H9 (cell line): ENCODE data around the gene KRTDAP. TPM values are rescaled to one million over a fixed set of nuclear protein-coding genes. Genes with fewer than 3 reads are reported as not detected.

Experiments
- DNase-seq: peaks from one replicate; pipeline ENCODE4 v3.0.0-alpha.2; 2017
- H2AFZ ChIP-seq: one replicate; pipeline ENCODE4 v1.6.1; 2013; ENCODE audit warnings: mild to moderate bottlenecking, low read length, control low read depth, moderate library complexity
- H2AK5ac ChIP-seq: 2 replicates; pipeline ENCODE4 v1.6.1; 2013; ENCODE audit warnings: low read length, control low read depth, mixed read lengths; ENCODE audit not compliant: insufficient read length
- H2BK120ac ChIP-seq: one replicate; pipeline ENCODE4 v1.6.1; 2013; ENCODE audit warnings: low read depth, mild to moderate bottlenecking, low read length, control low read depth, inconsistent platforms; ENCODE audit not compliant: poor library complexity, severe bottlenecking
- H2BK12ac ChIP-seq: 2 replicates; pipeline ENCODE4 v1.6.1; 2013; ENCODE audit warnings: low read length, control low read depth, mixed read lengths, low read depth; ENCODE audit not compliant: insufficient read length
- H2BK15ac ChIP-seq: 2 replicates; pipeline ENCODE4 v1.6.1; 2013; ENCODE audit warnings: low read depth, low read length, control low read depth
- H2BK20ac ChIP-seq: one replicate; pipeline ENCODE4 v1.6.1; 2013; ENCODE audit warnings: low read depth, mild to moderate bottlenecking, low read length, control low read depth, inconsistent platforms; ENCODE audit not compliant: poor library complexity, severe bottlenecking
- H2BK5ac ChIP-seq: 2 replicates; pipeline ENCODE4 v1.6.1; 2013; ENCODE audit warnings: low read length, control low read depth, mixed read lengths; ENCODE audit not compliant: insufficient read length
- H3K14ac ChIP-seq: 2 replicates; pipeline ENCODE4 v1.6.1; 2013; ENCODE audit warnings: low read length, control low read depth; ENCODE audit not compliant: insufficient read depth
- H3K18ac ChIP-seq: 2 replicates; pipeline ENCODE4 v1.6.1; 2013; ENCODE audit warnings: low read depth, mild to moderate bottlenecking, mixed read lengths, low read length, control low read depth; ENCODE audit not compliant: insufficient read length
- H3K23ac ChIP-seq: 2 replicates; pipeline ENCODE4 v1.6.1; 2013; ENCODE audit warnings: low read length, control low read depth, mixed read lengths, low read depth; ENCODE audit not compliant: insufficient read length
- H3K23me2 ChIP-seq: 2 replicates; pipeline ENCODE4 v1.6.1; 2013; ENCODE audit warnings: low read depth, mild to moderate bottlenecking, mixed read lengths, low read length, control low read depth; ENCODE audit not compliant: insufficient read length, poor library complexity, severe bottlenecking
- H3K27ac ChIP-seq: 2 replicates; pipeline ENCODE4 v1.5.1; 2013; ENCODE audit warnings: low read length, control low read depth, mixed read lengths, low read depth; ENCODE audit not compliant: insufficient read length
- H3K27me3 ChIP-seq: 2 replicates; pipeline ENCODE4 v1.6.1; 2013; ENCODE audit warnings: low read length, control low read depth, inconsistent platforms; ENCODE audit not compliant: insufficient read depth
- H3K4ac ChIP-seq: 2 replicates; pipeline ENCODE4 v1.6.1; 2013; ENCODE audit warnings: low read depth, mild to moderate bottlenecking, control low read depth, inconsistent platforms, low read length, moderate library complexity
- H3K4me1 ChIP-seq: 2 replicates; pipeline ENCODE4 v1.6.1; 2013; ENCODE audit warnings: low read length, control low read depth, inconsistent platforms; ENCODE audit not compliant: insufficient read depth
- H3K4me2 ChIP-seq: 2 replicates; pipeline ENCODE4 v1.6.1; 2013; ENCODE audit warnings: low read length, control low read depth, mixed read lengths; ENCODE audit not compliant: insufficient read length, insufficient read depth
- H3K56ac ChIP-seq: 2 replicates; pipeline ENCODE4 v1.6.1; 2013; ENCODE audit warnings: low read depth, mild to moderate bottlenecking, mixed read lengths, low read length, control low read depth; ENCODE audit not compliant: insufficient read length
- H3K79me1 ChIP-seq: 2 replicates; pipeline ENCODE4 v1.6.1; 2013; ENCODE audit warnings: low read depth, mild to moderate bottlenecking, moderate library complexity, low read length, control low read depth, inconsistent platforms; ENCODE audit not compliant: insufficient read depth, poor library complexity, severe bottlenecking
- H3K79me2 ChIP-seq: 2 replicates; pipeline ENCODE4 v1.6.1; 2013; ENCODE audit warnings: low read length, control low read depth, inconsistent platforms; ENCODE audit not compliant: insufficient read depth
- H3K9ac ChIP-seq: 2 replicates; pipeline ENCODE4 v1.6.1; 2013; ENCODE audit warnings: low read length, control low read depth, mixed read lengths; ENCODE audit not compliant: insufficient read length; ENCODE audit errors: extremely low read depth
- H3K9me3 ChIP-seq: one replicate; pipeline ENCODE4 v1.6.1; 2013; ENCODE audit warnings: low read depth, low read length, inconsistent platforms; ENCODE audit not compliant: control insufficient read depth
- H3T11ph ChIP-seq: one replicate; pipeline ENCODE4 v1.6.1; 2013; ENCODE audit warnings: mild to moderate bottlenecking, low read length, control low read depth, inconsistent platforms
- H4K20me1 ChIP-seq: one replicate; pipeline ENCODE4 v1.6.1; 2013; ENCODE audit not compliant: control insufficient read depth, insufficient read length, insufficient read depth
- H4K5ac ChIP-seq: 2 replicates; pipeline ENCODE4 v1.6.1; 2013; ENCODE audit warnings: low read depth, mild to moderate bottlenecking, mixed read lengths, low read length, control low read depth; ENCODE audit not compliant: insufficient read length
- H4K8ac ChIP-seq: replicated peaks from 2 replicates; pipeline ENCODE4 v1.6.1; 2013; ENCODE audit warnings: low read length, control low read depth, mixed read lengths, low read depth; ENCODE audit not compliant: insufficient read length
- H4K91ac ChIP-seq: 2 replicates; pipeline ENCODE4 v1.6.1; 2013; ENCODE audit warnings: low read depth, mild to moderate bottlenecking, moderate library complexity, mixed read lengths, low read length, control low read depth; ENCODE audit not compliant: insufficient read length
- H3K27ac Mint-ChIP-seq, 3 experiments: 2 replicates in 2 of 3; 3 replicates in 1 of 3; pipeline ENCODE4 v1.8.0; 2020 to 2021; ENCODE audit warnings: mixed read lengths in 3 of 3, mild to moderate bottlenecking in 1 of 3, moderate library complexity in 1 of 3
- H3K27me3 Mint-ChIP-seq: 2 replicates; pipeline ENCODE4 v1.8.0; 2021; ENCODE audit warnings: low read depth, mild to moderate bottlenecking, moderate library complexity, mixed read lengths
- H3K36me3 Mint-ChIP-seq, 3 experiments: 2 replicates in 2 of 3; 3 replicates in 1 of 3; pipeline ENCODE4 v1.8.0; 2020 to 2021; ENCODE audit warnings: low read depth in 3 of 3, mixed read lengths in 3 of 3; ENCODE audit not compliant: insufficient read depth in 1 of 3
- H3K4me1 Mint-ChIP-seq, 2 experiments: 2 replicates each; pipeline ENCODE4 v1.8.0; 2020; ENCODE audit warnings: mixed read lengths in 2 of 2
- H3K4me3 Mint-ChIP-seq, 2 experiments: 2 replicates in 1 of 2; 3 replicates in 1 of 2; pipeline ENCODE4 v1.8.0; 2020 to 2021; ENCODE audit warnings: mild to moderate bottlenecking in 2 of 2, mixed read lengths in 2 of 2, moderate library complexity in 1 of 2
- H3K9me3 Mint-ChIP-seq, 2 experiments: 2 replicates in 1 of 2; 3 replicates in 1 of 2; pipeline ENCODE4 v1.8.0; 2020; ENCODE audit warnings: mild to moderate bottlenecking in 2 of 2, mixed read lengths in 2 of 2, moderate library complexity in 1 of 2
- WGBS: extraction: QIAGEN DNeasy Blood & Tissue Kit; methylation state at CpG from one replicate; pipeline ENCODE4 v1.1.7; 2013; ENCODE audit warnings: missing lambda C conversion rate, low lambda C conversion rate, mixed read lengths; ENCODE audit not compliant: insufficient read length; ENCODE audit errors: extremely low coverage; 5-methylcytosine and 5-hydroxymethylcytosine counted together
- total RNA-seq: library from RNA; stranded (reverse); gene quantifications from 2 replicates; pipeline ENCODE4 v1.2.1, GENCODE V29; 2021
- TF ChIP-seq, protein P1 (sequence below): fragments of 200-600 bp; sonication (generic); conservative IDR thresholded peaks from 3 replicates; pipeline ENCODE4 v1.8.0; 2021; ENCODE audit warnings: antibody characterized with exemption, mild to moderate bottlenecking

KRTDAP gene
- total RNA-seq, 1 experiment from 2014 or later, result 0.87 TPM

DNA sequence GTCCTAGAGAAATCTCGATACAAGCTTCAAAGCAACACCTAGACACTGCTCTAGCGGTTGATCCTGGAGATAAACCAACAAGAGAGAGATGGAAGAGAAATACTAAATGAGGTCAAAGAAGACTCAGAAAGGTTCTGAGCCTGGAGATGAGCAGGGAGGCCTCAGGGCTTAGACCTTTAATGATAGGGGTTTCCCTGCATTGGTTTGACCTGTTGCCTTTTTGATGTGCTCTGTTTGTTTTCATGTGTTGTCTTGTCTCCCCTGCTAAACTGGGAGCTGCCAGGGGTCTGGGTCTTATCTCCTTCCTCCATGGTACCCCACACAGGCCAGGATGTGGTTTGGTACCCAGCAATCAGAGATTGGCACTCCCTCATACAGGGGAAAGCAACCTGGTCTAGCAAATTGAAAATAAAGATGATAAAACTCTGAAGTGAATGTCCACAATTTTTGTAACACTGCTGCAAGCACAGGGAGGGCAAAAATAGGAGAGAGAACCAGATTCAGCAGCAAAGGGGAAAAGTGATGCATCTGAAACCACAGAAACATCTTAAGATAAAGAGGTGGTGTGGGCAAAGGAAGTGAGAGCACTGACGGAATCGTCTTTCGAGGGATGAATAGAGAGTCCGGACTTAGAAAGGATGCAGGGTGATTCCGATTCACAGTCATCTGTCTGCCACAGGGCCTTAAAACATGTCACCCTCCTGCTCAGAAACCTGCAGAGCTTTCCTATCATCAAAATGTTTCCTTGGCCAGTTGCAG lies 38.7 kb downstream of the KRTDAP start:
- Mint-ChIP-seq H3K27ac (no peak overlapping the region), H3K27me3 (peaks cover 32% of the 10 kb centered on the region), H3K9me3 (no peaks in the 10 kb centered on the region), H3K4me1 (peaks cover 21 to 23% of the 10 kb centered on the region in 2 experiments), H3K36me3 (no peaks in the 10 kb centered on the region), H3K4me3 (no peak overlapping the region)
- Histone ChIP-seq H3K79me2 (no peaks in the 10 kb centered on the region), H4K5ac (no peak overlapping the region), H3T11ph (no peak overlapping the region), H3K9me3 (no peaks in the 10 kb centered on the region), H3K56ac (no peak overlapping the region), H3K18ac (no peak overlapping the region), H3K14ac (no peak overlapping the region), H2BK120ac (no peak overlapping the region), H4K8ac (no peak overlapping the region), H2BK15ac (no peak overlapping the region), H3K4ac (no peak overlapping the region), H2BK5ac (no peak overlapping the region), H3K9ac (no peak overlapping the region), H3K23me2 (no peaks in the 10 kb centered on the region), H2AK5ac (no peak overlapping the region), H3K4me2 (no peak overlapping the region), H4K91ac (no peak overlapping the region), H2BK20ac (no peak overlapping the region), H2AFZ (no peak overlapping the region), H3K27me3 (no peaks in the 10 kb centered on the region), H3K4me1 (no peaks in the 10 kb centered on the region), H3K27ac (no peak overlapping the region), H4K20me1 (peaks cover 2% of the 10 kb centered on the region), H3K79me1 (no peaks in the 10 kb centered on the region), H2BK12ac (no peak overlapping the region), H3K23ac (no peak overlapping the region)
- no CpG with 5 or more reads among the region's 7 CpGs for WGBS
- DNase-seq, result no peak
- TF ChIP-seq, protein P1, sequence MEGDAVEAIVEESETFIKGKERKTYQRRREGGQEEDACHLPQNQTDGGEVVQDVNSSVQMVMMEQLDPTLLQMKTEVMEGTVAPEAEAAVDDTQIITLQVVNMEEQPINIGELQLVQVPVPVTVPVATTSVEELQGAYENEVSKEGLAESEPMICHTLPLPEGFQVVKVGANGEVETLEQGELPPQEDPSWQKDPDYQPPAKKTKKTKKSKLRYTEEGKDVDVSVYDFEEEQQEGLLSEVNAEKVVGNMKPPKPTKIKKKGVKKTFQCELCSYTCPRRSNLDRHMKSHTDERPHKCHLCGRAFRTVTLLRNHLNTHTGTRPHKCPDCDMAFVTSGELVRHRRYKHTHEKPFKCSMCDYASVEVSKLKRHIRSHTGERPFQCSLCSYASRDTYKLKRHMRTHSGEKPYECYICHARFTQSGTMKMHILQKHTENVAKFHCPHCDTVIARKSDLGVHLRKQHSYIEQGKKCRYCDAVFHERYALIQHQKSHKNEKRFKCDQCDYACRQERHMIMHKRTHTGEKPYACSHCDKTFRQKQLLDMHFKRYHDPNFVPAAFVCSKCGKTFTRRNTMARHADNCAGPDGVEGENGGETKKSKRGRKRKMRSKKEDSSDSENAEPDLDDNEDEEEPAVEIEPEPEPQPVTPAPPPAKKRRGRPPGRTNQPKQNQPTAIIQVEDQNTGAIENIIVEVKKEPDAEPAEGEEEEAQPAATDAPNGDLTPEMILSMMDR, result no peak
